NCI-H1105 treated with DMSO at 0.1 percent for 48 hours (cell line): Measurements from ENCODE around the gene ASTN2.

Experiments used
- DNase-seq: peaks from one replicate; lab custom pipeline; 2025; lab: John Stamatoyannopoulos, UW

Gene ASTN2

DNA sequence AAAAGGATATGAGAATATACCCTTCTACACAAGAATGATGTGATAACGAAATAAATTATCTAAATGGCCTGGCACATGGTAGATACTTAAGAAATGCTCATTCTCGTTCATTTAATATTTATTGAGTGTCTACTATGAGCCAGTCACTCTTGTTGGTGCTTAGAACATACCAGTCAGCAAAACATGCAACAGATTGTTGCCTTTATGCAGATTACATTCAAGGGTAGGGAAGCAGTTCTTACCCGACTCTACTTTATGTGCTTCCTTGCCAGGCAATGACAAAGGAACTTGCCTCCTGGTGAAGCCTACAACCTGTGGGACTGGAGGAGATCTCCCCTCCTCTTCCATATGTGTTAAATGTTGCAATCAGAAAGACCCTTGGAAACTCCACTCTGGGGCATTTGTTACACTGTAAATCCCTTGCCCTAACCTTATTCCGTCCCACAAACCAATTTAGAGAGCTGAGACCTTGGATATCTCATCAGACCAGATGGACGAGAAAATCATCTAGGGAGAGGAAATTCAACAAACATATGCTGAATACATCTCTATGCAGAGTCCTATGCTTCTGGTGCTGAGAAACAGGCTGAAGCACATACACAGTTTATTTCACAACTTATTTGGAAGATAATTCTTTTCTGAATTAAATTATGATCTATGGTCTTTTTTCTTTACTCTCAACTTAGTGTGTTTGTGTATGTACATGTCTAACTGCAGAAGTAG is 855.9 kb downstream of the ASTN2 start:
- DNase-seq, result no peak

DNA sequence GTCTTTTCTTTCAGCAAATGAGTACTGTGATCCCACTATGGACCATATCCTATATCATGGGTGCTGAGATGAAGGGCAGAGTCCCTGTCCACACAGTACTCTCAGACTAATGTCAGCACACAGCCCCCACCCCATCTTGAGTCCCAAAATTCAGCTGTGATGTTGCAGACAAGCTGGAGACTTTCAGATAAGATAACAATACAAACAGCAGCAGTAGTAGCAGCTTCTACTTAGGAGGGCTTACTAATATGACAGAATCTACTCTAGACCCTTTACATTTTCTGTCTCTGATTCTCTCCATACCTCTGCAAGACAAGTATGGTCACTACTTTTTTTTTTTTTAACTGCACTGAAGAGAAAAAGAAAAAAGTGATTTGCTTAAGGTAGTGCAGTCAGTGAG is 856.8 kb downstream of the ASTN2 start:
- no peak for DNase-seq

DNA sequence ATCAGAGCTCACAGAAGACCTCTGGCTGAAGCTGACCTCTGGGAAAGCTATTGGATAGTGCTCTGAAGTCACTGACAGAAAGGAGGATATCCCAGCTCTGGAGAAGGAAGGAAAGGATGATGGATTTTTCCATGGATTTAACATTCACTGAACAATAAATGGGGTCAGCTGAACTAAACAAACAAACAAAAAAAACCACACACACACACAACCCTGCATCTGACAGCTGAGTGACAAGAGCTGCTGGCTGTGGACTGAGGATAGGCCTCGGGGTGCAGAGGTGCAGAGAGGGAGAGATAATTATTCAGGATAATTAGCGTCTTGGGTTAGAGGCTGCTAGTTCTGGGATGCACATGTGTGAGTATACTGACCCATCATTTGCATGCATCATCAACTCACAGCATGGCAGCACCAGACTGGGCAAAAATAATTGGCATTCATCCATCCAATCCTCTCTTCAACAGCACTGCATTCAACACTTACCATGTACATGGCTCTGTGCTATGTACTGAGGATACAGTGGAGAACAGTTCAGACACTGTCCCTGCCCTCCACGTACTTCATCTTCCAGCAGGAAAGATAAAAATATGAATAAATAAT is 859.2 kb downstream of the ASTN2 start:
- DNase-seq, result no peak

DNA sequence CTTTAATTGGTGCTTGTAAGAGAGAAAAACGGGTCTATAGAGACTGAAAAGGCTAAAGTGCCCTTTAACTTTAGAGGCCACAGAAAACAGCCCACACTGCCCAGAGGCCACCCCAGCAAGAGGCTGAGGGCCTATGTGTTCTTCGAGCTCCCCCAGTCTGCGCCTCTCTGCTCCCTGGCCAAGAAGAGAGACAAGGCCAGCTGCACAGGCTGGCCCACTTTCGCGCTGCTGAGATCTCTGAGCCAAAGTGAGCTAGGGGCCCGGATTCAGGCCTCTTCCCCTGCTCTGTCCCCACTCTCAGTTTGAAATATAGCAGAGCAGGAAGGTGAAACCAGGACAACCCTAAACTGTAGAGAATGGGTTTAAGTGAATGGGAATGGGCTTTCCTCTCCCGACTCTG is 859.7 kb downstream of the ASTN2 start:
- no peak for DNase-seq

DNA sequence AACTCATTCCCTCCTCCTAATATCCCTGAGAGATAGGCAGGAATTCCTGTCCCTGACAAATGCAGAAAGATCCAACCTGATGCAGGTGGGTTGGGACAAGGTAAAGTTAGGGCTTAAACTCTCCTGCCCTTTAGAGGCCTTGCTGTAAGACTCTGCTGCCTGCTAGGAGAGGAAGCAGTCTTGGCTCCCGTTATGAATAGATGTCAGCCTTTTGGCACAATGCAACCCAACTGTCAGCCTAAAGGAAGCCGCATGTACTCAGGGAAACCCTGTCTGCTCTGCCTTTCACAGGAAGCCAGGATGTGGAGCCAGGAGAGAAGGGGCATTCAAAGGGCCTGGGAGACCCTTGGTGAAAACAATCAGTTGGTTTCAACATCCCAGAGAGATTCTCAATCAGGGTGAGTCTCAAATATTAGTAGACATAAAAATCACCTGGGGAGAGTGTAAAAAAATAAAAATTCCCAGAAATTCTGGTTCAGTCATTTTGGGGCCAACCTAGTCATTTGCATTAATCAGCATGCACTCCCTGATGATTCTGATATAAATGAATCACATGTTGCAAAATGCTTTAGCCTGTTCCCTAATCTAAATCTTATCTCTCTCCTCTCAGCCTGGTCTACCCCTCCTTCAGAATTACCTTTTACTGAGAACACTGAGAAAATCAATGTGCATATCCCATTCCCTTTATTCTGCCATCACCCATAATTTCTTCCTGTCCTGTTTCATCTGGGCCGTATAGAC is 864.0 kb downstream of the ASTN2 start:
- no peak for DNase-seq

DNA sequence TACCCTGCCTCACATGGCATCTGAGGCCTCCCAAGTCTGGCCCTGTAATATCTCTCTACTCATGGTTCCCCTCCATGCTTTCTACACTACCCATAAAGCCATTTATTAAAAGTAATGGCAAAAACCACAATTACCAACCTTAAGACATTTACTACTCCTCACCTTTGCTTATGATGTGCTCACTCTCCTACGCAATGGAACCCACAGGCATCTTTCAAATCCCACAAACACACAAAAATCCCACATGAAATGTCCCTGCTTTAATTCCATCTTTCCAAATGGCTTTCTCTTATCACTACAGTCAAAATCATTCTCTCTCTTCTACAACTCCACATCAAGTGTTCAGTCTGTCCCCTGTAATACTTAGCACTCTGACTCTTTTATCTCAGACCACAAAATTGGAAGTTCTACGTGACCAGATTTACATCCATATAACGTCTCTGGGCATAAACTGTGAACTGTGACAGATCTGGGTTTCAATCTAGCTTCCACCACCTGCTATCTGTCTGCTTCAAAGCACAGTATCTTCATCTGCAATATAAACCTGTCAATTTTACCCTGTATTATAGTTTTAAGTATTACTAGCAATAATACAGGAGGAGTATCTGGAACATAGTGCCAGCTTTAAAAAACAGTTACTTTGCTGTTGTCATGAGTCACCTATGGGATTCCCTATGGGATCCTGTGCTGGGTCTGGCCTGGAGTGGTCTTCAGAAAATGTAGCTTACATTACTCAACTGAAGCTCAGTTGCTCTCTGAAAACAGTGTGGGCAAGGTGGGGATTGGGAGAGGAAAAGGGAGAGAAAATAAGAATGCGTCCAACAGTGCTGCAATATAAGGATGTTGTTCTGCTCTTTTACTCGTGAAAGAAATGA is 864.8 kb downstream of the ASTN2 start:
- DNase-seq, result no peak

DNA sequence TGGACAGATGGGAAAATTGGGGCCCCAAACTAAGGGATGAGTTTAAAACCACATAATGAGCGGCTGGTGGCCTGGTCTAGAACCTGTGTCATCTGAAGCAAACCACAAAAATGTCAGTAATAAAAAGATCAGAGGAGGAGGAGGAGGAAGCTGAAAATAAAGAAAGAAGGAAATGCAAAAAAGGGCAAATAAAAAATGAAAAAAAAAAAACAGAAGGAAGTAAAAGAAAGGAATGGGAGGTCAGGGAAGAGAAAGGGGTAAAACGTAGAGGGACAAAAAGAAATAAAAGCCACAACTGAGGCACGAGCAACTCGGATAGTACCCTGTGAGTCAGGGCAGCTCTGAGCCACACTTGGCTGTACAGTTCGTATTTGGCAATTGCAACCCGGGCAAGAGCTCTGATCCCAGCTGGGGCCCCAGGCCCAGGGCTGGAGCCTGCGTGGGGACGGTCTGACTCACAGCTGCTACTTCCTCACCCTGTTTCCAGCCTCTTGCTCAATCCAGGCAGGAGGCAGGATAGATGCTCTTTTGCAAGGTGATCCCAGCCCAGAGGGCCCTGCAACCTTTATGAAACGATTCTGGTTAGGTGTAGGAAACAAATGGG is 865.7 kb downstream of the ASTN2 start:
- no peak for DNase-seq

- no peak for DNase-seq
Measured at GRCh38 chr9:116547729-116548426, 867.0 kb downstream of the ASTN2 start.

- DNase-seq, result no peak
Measured at GRCh38 chr9:116546711-116547581, 867.9 kb downstream of the ASTN2 start.

- no peak for DNase-seq
Measured at GRCh38 chr9:116544896-116545295, 870.0 kb downstream of the ASTN2 start.

DNA sequence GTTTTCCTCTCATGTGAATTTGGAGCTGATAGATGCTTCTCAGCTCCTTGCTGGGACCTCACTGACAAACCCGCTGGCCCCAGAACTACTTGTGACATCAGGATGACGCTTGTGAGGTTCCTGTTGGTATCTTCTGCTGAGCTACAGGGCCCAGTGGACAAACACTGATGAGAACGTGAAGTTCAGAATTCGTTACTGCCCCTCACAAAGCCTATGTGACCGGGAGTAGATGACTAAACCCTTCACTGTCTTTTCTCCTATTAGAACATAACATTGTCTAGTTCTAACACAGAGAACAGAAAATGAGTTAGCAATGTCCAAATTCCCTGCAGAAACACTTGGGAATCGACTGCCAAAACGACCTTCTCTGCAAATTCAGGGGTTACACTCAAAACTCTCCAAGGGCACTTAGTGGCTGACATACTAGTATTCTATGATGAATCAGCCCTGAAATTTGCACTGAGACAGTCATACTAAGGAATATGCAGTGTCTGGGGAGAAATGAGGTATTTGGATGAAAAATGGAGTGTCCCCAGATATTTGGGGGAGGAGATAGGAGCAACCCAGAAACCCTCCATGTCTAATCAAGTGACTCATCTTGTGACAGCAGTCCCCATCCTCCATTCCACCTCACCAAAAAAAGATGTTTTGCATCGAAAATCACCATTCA is 871.0 kb downstream of the ASTN2 start:
- DNase-seq, result no peak

DNA sequence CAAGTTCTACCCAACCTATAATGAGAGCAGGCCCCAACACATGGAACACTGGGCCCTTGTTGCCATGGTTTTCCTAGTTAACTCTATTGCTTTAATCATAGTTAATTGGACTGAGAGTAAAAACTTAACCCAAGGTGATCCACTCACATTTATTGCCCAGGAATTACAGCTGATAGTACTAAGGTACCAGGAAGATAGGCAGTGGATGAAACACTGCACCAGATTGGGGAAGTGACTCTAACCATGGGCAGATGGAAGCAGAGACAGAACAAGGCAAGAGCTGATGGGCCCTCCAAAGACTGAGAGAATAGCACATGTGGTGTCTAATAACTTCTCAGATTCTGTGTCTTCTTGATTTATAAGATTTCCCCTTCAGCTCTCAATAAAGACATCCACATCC is 873.5 kb downstream of the ASTN2 start:
- DNase-seq, result no peak

GRCh38 chr9:116539549-116539948 is 875.3 kb downstream of the ASTN2 start:
- no peak for DNase-seq

DNA sequence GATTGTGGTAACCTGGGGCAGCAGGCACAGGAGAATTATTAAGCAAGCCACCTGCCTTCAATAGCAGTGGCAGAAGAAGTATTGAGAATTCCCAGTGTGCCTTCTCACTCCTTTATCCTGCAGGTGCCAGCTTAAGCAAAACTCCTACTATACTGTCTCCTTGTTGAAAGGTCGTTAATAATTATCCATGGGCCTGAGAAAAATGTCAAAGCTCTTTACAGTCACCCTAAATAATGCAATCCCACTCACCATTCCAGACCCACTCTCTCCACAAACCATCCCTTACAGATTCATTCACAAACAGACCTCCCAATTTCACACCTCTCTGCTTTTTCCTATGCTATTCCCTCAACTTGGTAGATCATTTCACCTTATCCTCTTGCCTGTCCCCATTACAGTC is 889.2 kb downstream of the ASTN2 start:
- no peak for DNase-seq

GRCh38 chr9:116524778-116525470 is 889.9 kb downstream of the ASTN2 start:
- no peak for DNase-seq

- DNase-seq, result no peak
Measured at GRCh38 chr9:116520218-116520617, 894.6 kb downstream of the ASTN2 start.

GRCh38 chr9:116516456-116516855 is 898.4 kb downstream of the ASTN2 start:
- DNase-seq, result no peak

DNA sequence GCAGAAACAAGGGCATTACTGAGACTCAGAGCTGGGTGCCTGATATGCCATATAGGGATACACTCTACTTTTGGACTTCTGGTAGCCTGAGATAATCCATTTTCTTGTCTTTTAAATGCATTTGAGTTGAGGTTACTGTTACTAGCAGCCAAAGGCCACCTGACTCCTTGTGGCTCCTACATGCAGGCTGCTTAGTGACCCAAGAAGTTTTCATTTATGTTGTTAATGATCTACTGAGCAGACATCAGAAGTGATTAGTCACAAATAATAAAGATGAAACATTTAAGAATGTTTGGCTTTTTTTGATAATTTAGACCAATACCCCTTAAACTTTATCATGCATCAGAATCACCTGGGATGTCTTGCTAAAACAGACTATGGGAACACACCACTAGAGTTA is 899.3 kb downstream of the ASTN2 start:
- DNase-seq, result no peak

DNA sequence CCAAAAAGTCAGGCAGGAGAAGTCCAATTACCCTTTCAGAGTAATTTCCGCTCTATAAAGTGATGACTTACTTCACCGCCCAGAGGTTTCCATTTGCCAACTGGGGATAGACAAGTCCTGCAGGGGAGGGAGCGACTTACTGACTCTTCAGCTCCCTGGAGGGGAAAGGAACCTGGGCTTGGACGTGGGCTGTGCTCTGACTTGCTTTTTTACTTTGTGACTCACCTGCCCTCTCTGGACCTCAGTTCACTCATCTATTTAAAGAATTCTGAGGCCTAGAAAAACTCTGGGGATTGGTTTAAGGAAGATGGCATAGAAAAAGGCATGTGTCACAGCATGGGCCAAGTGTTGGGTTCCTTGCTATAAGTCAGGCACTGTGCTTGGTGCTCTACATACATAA is 908.2 kb downstream of the ASTN2 start:
- no peak for DNase-seq
